ENCODE measurements around the gene UNC93A. TPM values are rescaled to one million over a fixed set of nuclear protein-coding genes. Genes with fewer than 3 reads are reported as not detected.

UNC93A gene
- total RNA-seq, 1 experiment from 2014 or later = not detected

Other genes starting within 250 kb of the UNC93A start
- gene CCR6, start 168.2 kb upstream of the UNC93A start, total RNA-seq (2022) = not detected in 2 replicates
- not detected in 2 replicates for gene GPR31, start 133.3 kb upstream of the UNC93A start, total RNA-seq (2022)
- not detected in 2 replicates for gene TTLL2, start 33.8 kb downstream of the UNC93A start, total RNA-seq (2022)

Data from Calu3 (cell line).